Measurements from ENCODE around the gene LMOD3.
A peak's percentile ranks its signal among the peaks of the same experiment; 100 is the strongest.

The LMOD3 gene

GRCh38 chr3:69107841-69108240 is 14.6 kb downstream of the LMOD3 start:
- no peak overlapping the region for H3K4me3 ChIP-seq (ENCODE audit: low read length)
- DNase-seq (ENCODE audit: low read depth), result peak; percentile 41
- no peak for TF ChIP-seq CTCF (conservative IDR thresholded peaks at IDR 0.05; ENCODE audit: low read depth, low read length)

GRCh38 chr3:69105320-69105719 is 17.1 kb downstream of the LMOD3 start:
- no peak for TF ChIP-seq CTCF (conservative IDR thresholded peaks at IDR 0.05; ENCODE audit: low read depth, low read length)
- H3K4me3 ChIP-seq (ENCODE audit: low read length), result no peak overlapping the region

GRCh38 chr3:69104586-69104985 is 17.8 kb downstream of the LMOD3 start:
- H3K4me3 ChIP-seq (ENCODE audit: low read length), result no peak overlapping the region
- DNase-seq (ENCODE audit: low read depth), result no peak
- TF ChIP-seq CTCF (conservative IDR thresholded peaks at IDR 0.05; ENCODE audit: low read depth, low read length), result no peak

More at GRCh38 chr3:69105320-69105719, 17.1 kb downstream of the LMOD3 start:
- DNase-seq (ENCODE audit: low read depth), result no peak

- no peak overlapping the region for H3K4me3 ChIP-seq (ENCODE audit: low read length)
- TF ChIP-seq CTCF (conservative IDR thresholded peaks at IDR 0.05; ENCODE audit: low read depth, low read length), result no peak
- no peak for DNase-seq (ENCODE audit: low read depth)
Measured at GRCh38 chr3:69103123-69103522, 19.3 kb downstream of the LMOD3 start.

GRCh38 chr3:69102384-69102783 is 20.0 kb downstream of the LMOD3 start:
- no peak for DNase-seq (ENCODE audit: low read depth)
- no peak overlapping the region for H3K4me3 ChIP-seq (ENCODE audit: low read length)
- TF ChIP-seq CTCF (conservative IDR thresholded peaks at IDR 0.05; ENCODE audit: low read depth, low read length), result no peak

- H3K4me3 ChIP-seq (ENCODE audit: low read length), result no peak overlapping the region
- DNase-seq (ENCODE audit: low read depth), result no peak
- no peak for TF ChIP-seq CTCF (conservative IDR thresholded peaks at IDR 0.05; ENCODE audit: low read depth, low read length)
Measured at GRCh38 chr3:69099576-69099975, 22.8 kb downstream of the LMOD3 start.

- H3K4me3 ChIP-seq (ENCODE audit: low read length), result no peak overlapping the region
- no peak for TF ChIP-seq CTCF (conservative IDR thresholded peaks at IDR 0.05; ENCODE audit: low read depth, low read length)
- no peak for DNase-seq (ENCODE audit: low read depth)
Measured at GRCh38 chr3:69097407-69098086, 24.8 kb downstream of the LMOD3 start.

All from retinal pigment epithelial cell (primary cell).